ENCODE measurements around the gene COL17A1. TPM values are rescaled to one million over a fixed set of nuclear protein-coding genes. Genes with fewer than 3 reads are reported as not detected.

COL17A1 gene
- total RNA-seq, 4 donors from 2014 or later, result 36.0 to 181 (median 173) TPM

- no peaks in the 10 kb centered on the region for H3K27me3 ChIP-seq
- H3K36me3 ChIP-seq, result peaks cover 0 to 81% (median 42%) of the 10 kb centered on the region in 4 donors
- no peak for DNase-seq
- in situ Hi-C loops (cut with MboI; ENCODE audit: low pct_ligation_motif_present in 1 of 4, low pct_unique_long_range_greater_than_20kb in 1 of 4, low sequenced_read_pairs in 3 of 4) (no loop called here), intact Hi-C loops (cut with DNase I; ENCODE audit: low total_unique reads) (no loop called here)
- no peak overlapping the region for H3K27ac ChIP-seq
- no peak overlapping the region for H3K4me3 ChIP-seq
- WGBS, 2 donors (ENCODE audit: low coverage in 1 of 2), result 92 to 97% methylated on average over 5 of the region's 5 CpGs
- no peaks in the 10 kb centered on the region for H3K4me1 ChIP-seq
- TF ChIP-seq POLR2A (IDR thresholded peaks at IDR 0.05) (no peak), EP300 (IDR thresholded peaks at IDR 0.05; ENCODE audit: low read depth) (no peak), POLR2AphosphoS5 (IDR thresholded peaks at IDR 0.05) (no peak)
- TF ChIP-seq, protein P1, sequence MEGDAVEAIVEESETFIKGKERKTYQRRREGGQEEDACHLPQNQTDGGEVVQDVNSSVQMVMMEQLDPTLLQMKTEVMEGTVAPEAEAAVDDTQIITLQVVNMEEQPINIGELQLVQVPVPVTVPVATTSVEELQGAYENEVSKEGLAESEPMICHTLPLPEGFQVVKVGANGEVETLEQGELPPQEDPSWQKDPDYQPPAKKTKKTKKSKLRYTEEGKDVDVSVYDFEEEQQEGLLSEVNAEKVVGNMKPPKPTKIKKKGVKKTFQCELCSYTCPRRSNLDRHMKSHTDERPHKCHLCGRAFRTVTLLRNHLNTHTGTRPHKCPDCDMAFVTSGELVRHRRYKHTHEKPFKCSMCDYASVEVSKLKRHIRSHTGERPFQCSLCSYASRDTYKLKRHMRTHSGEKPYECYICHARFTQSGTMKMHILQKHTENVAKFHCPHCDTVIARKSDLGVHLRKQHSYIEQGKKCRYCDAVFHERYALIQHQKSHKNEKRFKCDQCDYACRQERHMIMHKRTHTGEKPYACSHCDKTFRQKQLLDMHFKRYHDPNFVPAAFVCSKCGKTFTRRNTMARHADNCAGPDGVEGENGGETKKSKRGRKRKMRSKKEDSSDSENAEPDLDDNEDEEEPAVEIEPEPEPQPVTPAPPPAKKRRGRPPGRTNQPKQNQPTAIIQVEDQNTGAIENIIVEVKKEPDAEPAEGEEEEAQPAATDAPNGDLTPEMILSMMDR (IDR thresholded peaks at IDR 0.05), result no peak
- no peaks in the 10 kb centered on the region for H3K9me3 ChIP-seq
Observed at GRCh38 chr10:104022026-104022425, 63.7 kb downstream of the COL17A1 start.

- in situ Hi-C loops (cut with MboI; ENCODE audit: low pct_ligation_motif_present in 1 of 4, low pct_unique_long_range_greater_than_20kb in 1 of 4, low sequenced_read_pairs in 3 of 4), result no loop called here
- Histone ChIP-seq H3K27ac (no peak overlapping the region), H3K27me3 (no peaks in the 10 kb centered on the region), H3K4me1 (no peaks in the 10 kb centered on the region), H3K4me3 (no peak overlapping the region), H3K9me3 (no peaks in the 10 kb centered on the region), H3K36me3 (peaks cover 0 to 74% (median 41%) of the 10 kb centered on the region in 4 donors)
- intact Hi-C loops (cut with DNase I; ENCODE audit: low total_unique reads), result no loop called here
- no peak for DNase-seq
- no peak for TF ChIP-seq POLR2AphosphoS5 (IDR thresholded peaks at IDR 0.05)
- TF ChIP-seq, protein P1 (IDR thresholded peaks at IDR 0.05), result no peak
- no peak for TF ChIP-seq POLR2A (IDR thresholded peaks at IDR 0.05)
- no peak for TF ChIP-seq EP300 (IDR thresholded peaks at IDR 0.05; ENCODE audit: low read depth)
- WGBS, 2 donors (ENCODE audit: low coverage in 1 of 2), result 91% methylated on average over 1 of the region's 1 CpG; no CpG with 5 or more reads in 1 of the 2 donors
Observed at GRCh38 chr10:104021246-104021645, 64.4 kb downstream of the COL17A1 start.

- in situ Hi-C loops (cut with MboI; ENCODE audit: low pct_ligation_motif_present in 1 of 4, low pct_unique_long_range_greater_than_20kb in 1 of 4, low sequenced_read_pairs in 3 of 4) (no loop called here), intact Hi-C loops (cut with DNase I; ENCODE audit: low total_unique reads) (no loop called here)
Observed at GRCh38 chr10:104020020-104020419, 65.7 kb downstream of the COL17A1 start.

GRCh38 chr10:104018471-104018870 is 67.2 kb downstream of the COL17A1 start:
- Histone ChIP-seq H3K36me3 (peaks cover 0 to 55% (median 32%) of the 10 kb centered on the region in 4 donors), H3K4me1 (no peaks in the 10 kb centered on the region), H3K9me3 (no peaks in the 10 kb centered on the region), H3K4me3 (no peak overlapping the region), H3K27ac (no peak overlapping the region), H3K27me3 (no peaks in the 10 kb centered on the region)
- DNase-seq, result no peak
- intact Hi-C loops (cut with DNase I; ENCODE audit: low total_unique reads), result no loop called here
- no peak for TF ChIP-seq POLR2AphosphoS5 (IDR thresholded peaks at IDR 0.05)
- TF ChIP-seq, protein P1 (IDR thresholded peaks at IDR 0.05), result no peak
- no peak for TF ChIP-seq EP300 (IDR thresholded peaks at IDR 0.05; ENCODE audit: low read depth)
- no peak for TF ChIP-seq POLR2A (IDR thresholded peaks at IDR 0.05)
- in situ Hi-C loops (cut with MboI; ENCODE audit: low pct_ligation_motif_present in 1 of 4, low pct_unique_long_range_greater_than_20kb in 1 of 4, low sequenced_read_pairs in 3 of 4), result no loop called here
- WGBS, 2 donors (ENCODE audit: low coverage in 1 of 2), result 88 to 92% methylated on average over 6 of the region's 6 CpGs

More at GRCh38 chr10:104020020-104020419, 65.7 kb downstream of the COL17A1 start:
- Histone ChIP-seq H3K4me1 (no peaks in the 10 kb centered on the region), H3K9me3 (no peaks in the 10 kb centered on the region), H3K4me3 (no peak overlapping the region), H3K36me3 (peaks cover 0 to 66% (median 36%) of the 10 kb centered on the region in 4 donors), H3K27ac (no peak overlapping the region), H3K27me3 (no peaks in the 10 kb centered on the region)
- no peak for TF ChIP-seq EP300 (IDR thresholded peaks at IDR 0.05; ENCODE audit: low read depth)
- TF ChIP-seq, protein P1 (IDR thresholded peaks at IDR 0.05), result no peak
- no peak for DNase-seq
- 91% methylated on average over 1 of the region's 1 CpG; no CpG with 5 or more reads in 1 of the 2 donors for WGBS, 2 donors (ENCODE audit: low coverage in 1 of 2)

Data from transverse colon (tissue), 4 donors.